ENCODE data around the gene CDKN1C.

DNA sequence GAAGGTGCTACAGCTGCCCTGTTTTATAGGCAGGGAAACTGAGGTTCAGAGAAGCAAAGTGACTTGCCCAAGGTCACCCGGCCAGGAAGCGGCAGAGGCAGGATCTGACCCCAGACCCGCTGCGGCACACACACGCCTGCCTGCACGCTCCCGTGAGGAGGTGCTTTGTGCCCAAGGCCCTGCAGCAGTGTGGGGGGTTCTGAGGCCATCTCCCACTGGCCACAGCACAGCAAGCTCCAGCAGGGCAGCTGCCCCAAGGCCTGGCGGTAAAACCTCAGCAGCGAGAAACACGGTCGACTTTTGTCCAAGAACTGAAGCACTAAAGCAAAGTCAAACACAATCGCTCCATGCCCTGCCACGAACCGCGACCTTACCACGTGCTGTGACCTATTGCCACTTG, 42.7 kb downstream of the CDKN1C start:
- TF ChIP-seq, protein P1, sequence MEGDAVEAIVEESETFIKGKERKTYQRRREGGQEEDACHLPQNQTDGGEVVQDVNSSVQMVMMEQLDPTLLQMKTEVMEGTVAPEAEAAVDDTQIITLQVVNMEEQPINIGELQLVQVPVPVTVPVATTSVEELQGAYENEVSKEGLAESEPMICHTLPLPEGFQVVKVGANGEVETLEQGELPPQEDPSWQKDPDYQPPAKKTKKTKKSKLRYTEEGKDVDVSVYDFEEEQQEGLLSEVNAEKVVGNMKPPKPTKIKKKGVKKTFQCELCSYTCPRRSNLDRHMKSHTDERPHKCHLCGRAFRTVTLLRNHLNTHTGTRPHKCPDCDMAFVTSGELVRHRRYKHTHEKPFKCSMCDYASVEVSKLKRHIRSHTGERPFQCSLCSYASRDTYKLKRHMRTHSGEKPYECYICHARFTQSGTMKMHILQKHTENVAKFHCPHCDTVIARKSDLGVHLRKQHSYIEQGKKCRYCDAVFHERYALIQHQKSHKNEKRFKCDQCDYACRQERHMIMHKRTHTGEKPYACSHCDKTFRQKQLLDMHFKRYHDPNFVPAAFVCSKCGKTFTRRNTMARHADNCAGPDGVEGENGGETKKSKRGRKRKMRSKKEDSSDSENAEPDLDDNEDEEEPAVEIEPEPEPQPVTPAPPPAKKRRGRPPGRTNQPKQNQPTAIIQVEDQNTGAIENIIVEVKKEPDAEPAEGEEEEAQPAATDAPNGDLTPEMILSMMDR (IDR thresholded peaks at IDR 0.05; ENCODE audit: low read length), result no peak
- TF ChIP-seq EZH2 (optimal IDR thresholded peaks at IDR 0.05; ENCODE audit: low read depth, low read length) (no peak), EZH2phosphoT487 (IDR thresholded peaks at IDR 0.05; ENCODE audit: low read length) (no peak)

Measured in MM.1S (cell line).